NCI-H446 treated with DMSO at 0.1 percent for 48 hours (cell line): ENCODE data around the gene ERG28.
A peak's percentile ranks its signal among the peaks of the same experiment; 100 is the strongest.

Experiments used
- DNase-seq: peaks from one replicate; lab custom pipeline; 2025; lab: John Stamatoyannopoulos, UW

ERG28 gene

DNA sequence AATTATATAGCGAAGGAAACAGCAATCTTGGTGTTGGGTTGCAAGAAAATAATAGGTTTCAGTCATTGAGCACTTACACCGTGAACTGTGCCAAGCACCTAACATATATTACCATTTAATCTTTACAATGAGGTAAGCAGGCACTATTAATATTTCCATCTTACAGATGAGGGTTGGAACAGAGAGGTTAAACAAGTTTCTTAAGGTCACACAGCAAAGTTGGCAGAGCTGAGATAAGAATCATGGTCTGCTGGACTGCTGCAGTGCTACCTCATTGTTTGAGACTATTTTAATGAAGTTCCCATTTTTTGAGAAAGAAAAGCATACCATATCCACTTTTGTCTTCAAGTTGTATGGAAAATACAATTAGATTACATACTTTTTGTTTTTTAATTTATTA is 1.7 kb downstream of the ERG28 start:
- DNase-seq = no peak

DNA sequence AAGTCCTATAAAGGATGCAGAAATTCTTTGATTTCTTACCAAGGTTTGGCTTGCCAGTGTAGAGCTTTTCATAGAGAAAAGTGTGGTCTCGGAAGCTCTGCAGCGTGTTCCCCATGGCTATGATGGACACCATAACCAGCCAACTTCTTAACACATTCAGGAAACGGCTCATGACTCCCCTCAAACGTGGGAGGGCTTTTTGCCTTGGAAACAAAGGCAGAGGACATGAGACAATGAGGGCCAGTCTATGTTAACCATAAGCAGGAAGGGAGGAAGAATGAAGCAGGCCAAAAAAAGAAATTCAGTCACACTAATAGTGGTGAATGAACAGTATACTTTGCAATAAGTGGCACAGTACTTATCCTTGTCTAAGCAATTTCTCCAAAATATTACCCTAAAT is 3.3 kb downstream of the ERG28 start:
- no peak for DNase-seq

DNA sequence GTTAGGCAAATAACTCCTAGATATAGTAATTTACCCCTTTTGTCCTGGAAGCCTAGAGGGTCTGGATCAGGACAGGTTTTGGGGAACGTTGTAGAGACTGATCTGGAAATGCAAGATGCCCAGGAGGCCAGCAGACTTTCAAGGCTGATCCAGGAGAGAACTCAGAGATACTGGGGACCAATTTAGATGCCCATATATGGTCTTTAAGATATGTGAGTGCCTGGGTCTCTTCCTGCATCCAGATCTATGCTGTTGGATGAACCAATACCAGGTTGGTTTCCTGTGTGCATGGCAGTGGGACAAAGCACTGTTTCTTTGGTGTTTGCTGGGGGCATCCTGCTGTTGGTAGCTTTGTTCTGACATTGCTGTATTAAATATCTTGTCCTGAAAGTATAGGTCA is 5.4 kb downstream of the ERG28 start:
- no peak for DNase-seq

DNA sequence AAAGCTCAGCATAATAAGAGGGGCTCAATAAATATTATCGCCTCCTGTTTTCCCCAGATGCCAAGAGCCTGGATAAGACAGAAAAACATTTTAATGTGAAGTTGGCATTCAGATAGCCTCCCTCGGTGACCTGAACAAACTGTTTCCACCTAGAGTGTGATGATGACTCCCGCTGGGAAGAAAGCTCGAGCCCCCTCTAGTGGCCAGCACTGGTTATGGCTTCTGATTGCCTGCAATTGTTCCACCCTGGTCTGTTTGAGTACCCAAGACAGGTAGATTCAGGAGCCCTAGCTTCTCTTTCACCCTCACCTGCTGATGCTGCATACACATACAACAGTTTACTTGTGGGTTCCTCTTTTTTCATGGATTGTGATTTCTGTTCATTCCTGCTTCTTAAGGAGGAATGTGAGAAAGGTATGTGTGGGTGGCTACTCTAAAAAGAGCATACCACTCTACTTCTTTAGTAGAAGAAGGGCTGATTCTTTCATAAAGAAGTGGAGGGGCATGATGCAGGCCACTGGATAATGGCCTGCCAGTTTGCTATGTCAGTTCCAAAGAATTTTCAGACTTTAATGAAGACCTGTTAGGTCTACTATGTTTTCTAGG is 6.4 kb downstream of the ERG28 start:
- no peak for DNase-seq

DNA sequence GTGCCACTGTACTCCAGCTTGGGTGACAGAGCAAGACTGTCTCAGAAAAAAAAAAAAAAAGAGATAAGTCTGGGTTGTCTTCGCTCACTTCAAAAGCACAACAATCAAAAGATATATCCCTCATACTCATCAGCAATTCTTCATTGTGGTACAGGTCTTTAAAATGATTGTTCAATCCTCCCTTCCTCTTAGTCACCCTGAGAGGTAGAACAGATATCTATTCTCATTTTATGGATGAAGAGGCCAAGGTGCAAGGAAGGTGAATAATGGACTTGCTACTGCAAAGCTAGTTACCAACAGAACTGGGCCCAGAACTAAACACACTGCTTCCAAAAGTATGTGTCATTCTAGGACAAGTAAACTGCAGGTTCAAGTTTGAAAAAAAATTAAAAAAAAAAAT is 7.1 kb downstream of the ERG28 start:
- no peak for DNase-seq

DNA sequence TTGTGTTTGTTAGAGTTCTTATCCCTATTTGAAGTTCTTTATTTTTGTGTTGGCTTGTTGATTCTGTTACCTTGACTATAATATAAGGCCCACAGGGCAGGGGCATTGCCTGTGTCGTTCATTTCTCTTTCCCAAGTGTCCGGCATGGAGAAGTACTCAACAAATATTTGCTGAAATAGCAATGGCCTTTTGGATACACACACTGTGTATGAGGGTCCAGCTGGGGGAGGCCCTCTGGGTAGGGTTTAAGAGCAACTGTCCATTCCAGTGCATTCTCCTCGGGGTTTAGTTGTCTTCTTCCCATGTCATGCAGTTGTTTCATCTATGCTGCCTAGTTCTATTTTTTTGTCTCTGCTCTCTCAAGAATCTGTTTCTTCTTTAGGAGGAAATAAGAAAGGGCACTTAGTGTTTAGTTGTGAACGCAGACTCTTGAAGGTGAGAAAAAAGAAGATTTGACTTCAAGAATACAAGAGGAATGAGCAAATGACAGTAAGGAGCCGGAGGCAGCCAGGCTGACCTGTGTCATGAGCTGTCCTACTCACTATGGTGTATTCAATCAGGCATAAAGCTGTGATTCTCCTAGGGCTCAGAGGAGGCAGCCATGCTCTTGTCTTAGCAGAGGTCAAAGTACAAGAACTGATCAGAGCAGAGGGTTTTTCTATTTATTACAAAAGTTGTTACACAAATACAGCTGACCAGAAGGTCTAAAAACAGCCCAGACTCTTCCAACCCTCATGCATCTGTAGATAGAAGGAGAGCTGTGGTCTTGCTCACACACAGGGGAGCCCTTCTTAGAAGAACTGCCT is 10.2 kb downstream of the ERG28 start:
- no peak for DNase-seq

DNA sequence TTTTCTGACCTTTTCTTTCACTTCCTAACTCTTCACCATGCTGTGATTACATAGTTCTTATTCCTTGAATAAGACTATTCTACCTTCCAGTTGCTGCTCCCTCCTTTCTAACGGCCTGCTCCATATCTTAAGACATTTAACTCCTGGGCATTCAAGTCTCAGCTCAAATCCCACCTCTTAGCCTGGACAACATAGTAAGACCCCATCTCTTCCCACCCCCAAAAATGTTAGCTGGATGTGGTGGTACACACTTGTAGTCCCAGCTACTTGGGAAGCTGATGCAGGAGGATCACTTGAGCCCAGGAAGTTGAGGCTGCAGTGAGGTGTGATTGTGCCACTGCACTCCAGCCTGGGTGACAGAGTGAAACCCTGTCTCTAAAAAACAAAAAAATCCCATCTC is 10.9 kb downstream of the ERG28 start:
- no peak for DNase-seq

DNA sequence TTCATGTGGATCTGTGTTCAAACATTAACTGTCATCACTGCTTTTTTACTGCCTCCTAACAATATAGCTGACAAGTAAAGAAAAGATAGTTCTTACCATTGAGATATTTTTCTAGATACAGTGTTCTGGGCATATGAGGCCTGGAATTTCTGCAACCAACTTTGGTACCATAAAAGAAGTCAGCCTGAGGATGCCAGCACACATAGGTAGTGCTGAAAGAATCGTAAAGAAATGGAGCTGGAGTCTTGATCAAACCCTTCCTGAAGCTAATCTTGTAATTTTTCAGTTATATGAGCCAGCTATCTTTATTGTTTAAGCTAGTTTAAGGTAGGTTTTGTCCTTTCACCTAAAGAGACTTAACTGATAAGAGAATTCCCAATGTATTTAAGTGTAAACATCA is 11.3 kb downstream of the ERG28 start:
- no peak for DNase-seq

DNA sequence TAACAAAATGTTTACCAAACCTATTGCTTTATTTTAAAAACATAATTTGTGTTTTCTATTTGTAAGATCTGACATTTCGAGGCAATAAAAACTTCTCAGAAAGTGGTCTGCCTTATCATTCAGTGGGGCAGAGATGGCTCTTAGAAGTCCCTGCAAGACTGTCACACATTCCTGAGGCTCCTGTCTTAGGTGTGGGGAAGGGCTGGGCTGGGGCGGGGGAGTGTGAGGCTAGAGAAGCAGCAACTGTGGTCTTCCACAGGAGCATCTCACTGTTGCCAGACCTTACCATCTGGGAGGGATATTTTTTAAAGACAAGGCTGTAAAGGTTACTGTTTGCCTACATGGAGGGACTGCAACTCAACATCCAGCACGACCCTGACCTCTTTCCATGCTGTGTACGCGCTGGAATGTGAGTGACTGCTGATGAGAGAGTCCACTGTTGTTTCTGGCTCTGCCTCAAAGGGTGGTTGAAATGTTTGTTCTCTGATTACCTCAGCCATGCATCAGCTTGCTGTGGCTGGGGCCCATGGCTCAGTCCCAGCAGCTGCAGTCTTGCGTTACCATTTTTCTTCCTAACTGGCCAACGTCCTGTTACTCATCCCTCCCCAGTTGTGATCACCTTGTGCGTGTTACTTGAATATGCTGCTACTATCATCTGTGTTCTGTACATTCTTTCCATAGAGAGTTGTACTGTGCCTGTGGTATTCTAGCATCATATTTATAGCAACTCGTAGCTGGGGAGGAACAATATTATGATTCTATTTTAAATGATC is 12.4 kb downstream of the ERG28 start:
- DNase-seq = no peak

DNA sequence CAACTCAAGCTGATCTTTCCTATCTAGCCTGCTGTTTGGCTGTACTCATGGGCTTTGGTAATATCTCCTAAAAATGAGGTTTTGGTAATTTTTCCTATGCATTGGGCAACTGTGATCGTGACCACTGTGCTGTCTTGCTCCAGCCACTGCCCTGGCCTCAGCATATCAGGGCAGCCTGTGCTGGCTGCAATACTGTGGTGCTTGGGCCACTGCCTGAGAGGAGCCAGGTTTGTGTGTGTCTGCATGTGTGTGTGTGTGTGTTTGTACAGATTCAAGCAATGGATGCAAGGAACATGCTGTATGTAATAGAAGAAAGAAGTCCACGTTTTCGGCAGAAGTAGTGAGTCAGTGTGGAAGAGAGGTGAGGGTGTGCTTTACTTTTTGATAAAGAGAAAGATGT is 13.0 kb downstream of the ERG28 start:
- DNase-seq = no peak

DNA sequence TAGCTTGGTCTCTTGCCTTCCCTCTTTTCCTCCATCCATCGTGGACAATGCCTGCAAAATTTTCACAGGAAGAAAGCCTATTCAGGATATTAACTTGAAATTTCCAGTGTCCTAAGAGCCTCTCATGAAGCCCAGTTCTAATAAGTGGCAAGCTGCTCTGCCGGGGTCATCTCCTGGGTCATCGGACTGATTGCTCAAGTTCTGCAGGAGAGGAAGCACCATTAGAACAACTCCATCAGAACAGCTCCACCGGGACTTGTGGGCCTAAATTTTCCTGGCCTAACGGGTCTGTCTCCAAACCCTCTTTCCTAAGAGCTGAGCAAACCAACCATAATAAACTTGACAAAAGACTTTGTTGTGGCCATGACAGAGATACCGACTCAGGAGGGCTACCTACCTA is 13.9 kb downstream of the ERG28 start:
- no peak for DNase-seq

DNA sequence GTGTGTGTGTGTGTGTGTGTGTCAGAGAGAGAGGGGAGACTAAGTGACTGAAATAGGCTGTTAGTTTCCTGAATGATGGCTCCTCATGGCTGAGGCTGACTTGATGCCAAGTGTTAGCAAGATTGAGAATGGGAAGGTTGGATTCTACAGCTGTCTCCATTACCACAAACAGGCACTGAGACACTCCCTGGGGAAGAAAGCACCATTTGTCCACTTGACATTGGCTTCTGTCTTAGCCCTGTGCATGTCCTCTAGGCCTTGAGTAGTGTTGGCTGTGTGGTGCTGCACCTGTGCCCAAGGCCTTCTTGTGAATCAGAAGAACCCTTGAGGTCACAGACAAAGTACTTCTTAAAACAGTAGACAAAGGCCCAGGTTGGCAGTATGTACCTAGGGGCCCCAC is 15.6 kb downstream of the ERG28 start:
- no peak for DNase-seq

DNA sequence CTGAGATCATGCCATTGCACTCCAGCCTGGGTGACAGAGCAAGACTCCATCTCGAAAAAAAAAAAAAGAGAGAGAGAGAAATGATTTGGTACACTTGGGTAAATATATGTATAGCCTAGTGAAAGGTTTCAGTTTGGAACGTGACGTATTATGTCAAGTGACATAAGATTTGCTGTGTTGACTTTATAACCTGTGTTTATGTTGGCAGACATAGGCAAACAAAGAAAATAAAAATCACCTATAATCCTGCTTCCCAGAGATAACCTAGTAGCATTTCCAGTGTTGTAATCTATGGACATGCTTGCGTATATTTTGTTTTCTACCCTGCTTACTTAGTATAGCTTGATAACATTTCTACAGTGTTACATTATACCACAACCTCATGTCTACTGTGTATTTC is 16.7 kb downstream of the ERG28 start:
- no peak for DNase-seq

DNA sequence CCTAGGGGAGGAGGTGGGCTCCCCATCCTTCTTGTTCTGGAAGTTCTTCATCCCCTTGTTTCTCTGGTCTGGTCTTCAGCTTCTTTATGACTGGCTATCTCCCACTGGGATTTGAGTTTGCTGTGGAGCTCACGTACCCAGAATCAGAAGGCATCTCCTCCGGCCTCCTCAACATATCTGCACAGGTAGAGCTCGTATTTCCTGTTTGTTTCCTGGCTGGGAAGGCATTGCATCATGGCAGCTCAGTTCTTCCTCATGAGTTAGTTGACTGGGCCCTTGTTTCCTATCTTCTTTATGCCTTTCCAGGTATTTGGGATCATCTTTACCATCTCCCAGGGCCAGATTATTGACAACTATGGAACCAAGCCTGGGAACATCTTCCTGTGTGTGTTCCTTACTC is 19.8 kb downstream of the ERG28 start:
- DNase-seq = no peak

DNA sequence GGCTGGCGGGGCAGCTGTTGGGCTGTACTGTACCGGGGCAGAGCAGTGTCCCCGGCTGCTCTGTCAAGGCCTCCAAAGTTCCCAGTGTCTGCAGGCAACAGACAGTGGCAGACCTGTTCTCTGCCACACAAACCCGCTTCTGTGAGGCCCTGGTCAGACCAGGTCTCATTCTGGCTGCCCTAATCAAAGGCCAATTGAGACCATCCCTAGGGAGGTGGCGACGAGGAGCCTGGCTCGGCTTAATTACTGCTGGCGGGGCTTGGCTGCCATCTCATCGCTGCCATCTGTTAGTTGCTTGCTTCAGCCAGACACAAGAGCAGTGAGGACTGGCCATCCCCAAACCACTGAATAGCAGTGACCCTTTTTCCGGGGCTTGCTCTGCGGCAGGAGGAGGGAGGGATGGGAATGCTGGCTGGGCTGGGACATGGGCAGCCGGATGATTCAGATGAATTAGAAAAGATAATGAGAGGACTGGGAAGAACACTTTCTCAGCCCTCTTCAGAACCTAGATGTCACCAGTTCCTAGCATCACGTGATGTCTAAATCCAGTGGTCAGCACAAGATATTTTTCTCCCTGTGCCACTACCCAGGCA is 24.5 kb downstream of the ERG28 start:
- peak; percentile 14 for DNase-seq

DNA sequence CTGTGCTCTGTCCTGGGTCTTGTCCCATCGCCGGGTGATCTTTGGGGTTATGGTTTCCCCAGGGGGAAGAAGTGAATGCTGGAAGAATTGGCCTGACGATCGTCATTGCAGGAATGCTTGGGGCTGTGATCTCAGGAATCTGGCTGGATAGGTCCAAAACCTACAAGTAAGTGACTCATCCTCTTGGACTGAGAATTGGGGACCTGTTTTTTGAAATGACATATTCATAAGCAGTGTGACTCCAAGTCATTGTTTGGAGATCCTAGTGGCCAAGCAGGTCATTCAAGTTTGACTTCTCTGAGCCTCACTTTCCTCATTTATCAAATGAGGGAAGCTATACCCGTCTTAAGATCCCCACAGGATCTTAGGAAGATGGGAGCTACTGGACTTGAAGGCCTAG is 25.8 kb downstream of the ERG28 start:
- no peak for DNase-seq

DNA sequence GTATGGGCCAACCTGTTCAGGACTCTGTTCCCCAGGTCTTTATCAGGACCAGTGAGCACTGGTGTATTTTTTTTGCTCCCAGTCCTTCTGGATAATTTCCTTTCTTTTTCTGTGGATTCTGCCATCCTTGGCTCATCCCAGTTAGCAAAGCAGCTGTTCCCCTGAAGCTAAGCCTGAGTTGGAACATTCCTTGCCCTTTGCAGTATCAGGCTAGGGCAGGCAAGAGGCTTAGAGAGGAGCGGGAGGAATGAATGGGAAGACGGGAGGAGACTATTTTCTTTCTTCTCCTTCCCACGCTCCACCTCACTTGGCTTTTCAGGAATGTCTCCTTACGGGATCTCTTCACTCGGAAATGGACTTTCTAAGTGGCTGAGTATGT is 29.2 kb downstream of the ERG28 start:
- no peak for DNase-seq

DNA sequence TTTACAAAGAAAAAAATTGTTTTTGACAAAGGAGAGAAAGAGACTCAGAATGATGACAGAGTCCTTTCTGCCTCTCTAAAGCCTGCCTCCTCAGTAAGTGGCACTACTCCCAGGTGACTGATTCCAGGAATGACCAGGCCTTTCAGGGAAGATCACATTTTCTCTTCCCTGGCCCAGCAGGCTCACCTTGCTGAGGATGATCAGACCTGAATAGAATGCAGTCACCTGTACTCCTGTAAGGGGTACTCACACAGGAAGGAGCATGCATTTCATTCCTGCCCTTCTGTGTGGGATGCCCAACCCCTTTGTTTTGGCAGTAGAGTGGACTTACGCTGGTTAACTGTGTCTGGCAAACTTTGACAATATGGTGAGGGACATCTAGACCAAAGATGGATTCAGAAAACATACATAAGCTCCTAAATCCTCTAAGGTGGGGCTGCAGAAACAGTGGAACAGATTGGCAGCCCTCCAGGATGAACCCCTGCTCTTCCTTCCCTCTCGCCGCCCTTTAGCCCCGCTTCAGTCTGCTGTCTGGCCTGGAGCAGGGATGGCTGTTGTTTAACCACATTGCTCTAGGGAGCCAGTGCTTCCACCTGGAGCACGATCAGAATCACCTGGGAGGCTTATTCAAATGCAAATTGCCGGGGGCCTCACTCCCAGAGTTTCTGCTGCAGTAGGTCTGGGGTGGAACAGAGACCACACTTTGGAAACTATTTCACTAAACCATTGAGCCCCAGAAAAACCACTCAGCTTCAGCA is 29.8 kb downstream of the ERG28 start:
- no peak for DNase-seq

DNA sequence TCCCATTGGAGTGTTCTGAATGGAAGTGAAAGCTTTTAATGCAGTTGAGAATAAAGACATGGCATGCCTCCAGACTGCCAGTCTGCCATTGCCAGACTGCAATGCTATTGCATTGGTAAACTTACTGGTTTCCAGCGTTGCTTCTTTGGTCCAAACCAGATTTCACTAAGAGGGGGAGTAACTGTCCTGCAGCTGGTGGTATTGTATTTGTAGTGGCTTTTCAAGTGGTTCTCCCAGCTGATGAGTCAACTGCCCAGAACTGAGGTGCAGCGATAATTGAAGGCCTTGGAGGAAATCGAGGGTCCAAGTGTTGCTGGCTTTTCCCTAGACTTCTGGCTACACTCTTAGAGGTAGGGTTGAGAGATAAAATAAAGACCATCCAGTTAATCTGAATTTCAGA is 31.9 kb downstream of the ERG28 start:
- DNase-seq = no peak

DNA sequence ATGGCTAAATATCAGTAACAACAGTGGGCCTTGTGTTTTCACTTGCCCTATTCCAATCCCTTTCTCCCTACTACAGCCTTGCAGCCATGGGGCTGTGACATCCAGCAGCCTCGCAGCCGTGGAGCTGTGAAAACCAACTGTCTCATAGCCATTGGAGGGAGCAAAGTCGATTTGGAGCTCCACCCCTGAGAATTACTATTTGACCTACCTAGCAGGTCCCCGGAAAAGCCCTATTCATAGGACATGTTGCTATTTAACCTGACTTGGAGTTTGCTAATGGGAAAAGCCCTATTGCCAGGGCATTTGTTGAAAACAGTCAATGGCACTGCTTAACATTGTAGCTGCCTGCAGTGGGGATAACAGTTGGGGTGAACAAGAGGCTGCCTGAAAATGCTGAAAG is 33.3 kb downstream of the ERG28 start:
- DNase-seq = no peak

DNA sequence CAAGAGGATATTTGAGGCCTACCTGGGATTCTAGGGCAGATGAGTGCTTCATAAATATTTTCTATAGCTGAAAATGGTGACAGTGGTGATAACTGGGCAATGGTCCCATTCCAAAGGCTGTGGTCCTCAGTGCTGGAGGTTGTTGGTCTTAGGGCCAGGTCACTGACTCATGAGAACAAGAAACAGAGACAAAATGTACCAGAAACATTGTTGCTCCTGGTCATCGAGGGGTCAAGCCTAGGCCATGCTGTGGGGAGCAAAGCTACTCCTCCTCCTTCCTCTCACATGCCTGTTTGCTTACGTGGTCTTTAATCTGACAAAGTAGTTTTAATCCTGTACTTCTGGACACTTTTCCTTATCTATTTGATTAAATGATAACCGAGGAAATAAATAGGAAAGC is 33.8 kb downstream of the ERG28 start:
- no peak for DNase-seq

DNA sequence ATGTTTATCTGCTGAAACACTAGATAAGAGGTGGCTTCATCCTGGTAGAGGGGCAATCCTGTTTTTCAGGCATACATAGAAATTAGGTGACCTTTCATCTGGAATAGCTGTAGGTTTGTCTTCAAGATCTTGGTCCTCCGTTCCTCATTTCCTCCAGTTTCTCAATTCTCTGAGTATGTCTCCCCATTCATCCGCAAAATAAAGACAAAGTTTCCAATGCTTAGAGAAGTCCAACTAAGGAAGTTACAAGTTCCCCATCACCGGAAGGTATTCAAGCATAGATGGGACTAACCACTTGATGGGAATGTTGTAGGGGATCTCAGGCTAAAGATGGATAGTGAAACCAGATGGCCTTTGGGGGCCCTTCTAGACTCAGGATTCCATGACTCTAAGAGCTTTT is 34.3 kb downstream of the ERG28 start:
- no peak for DNase-seq
